Caki2 (cell line): ENCODE results near the gene RASD1. TPM values are rescaled to one million over a fixed set of nuclear protein-coding genes. Genes with fewer than 3 reads are reported as not detected.
"Not testable (repeated sequence)": the region's sequence is repeated elsewhere in the genome, so short reads cannot be mapped to it uniquely, and the experiment has no call there.

Experiments used
- DNase-seq: peaks from one replicate; pipeline ENCODE4 v3.0.0-alpha.2; 2015; ENCODE audit warnings: low read depth
- in situ Hi-C: cut with HindIII; loops from 2 replicates; pipeline ENCODE4 v1.10.0; 2016; ENCODE audit warnings: low sequenced_read_pairs, low pct_unique_long_range_greater_than_20kb, mixed read lengths
- total RNA-seq: library from RNA; depleted of rRNA; stranded (reverse); fragments of >200 nt; shearing (Covaris generic); gene quantifications from 2 replicates; pipeline ENCODE4 v1.2.3, GENCODE V29; 2014; ENCODE audit warnings: low replicate concordance

The RASD1 gene
- total RNA-seq, 1 experiment from 2014 or later, result not detected

DNA sequence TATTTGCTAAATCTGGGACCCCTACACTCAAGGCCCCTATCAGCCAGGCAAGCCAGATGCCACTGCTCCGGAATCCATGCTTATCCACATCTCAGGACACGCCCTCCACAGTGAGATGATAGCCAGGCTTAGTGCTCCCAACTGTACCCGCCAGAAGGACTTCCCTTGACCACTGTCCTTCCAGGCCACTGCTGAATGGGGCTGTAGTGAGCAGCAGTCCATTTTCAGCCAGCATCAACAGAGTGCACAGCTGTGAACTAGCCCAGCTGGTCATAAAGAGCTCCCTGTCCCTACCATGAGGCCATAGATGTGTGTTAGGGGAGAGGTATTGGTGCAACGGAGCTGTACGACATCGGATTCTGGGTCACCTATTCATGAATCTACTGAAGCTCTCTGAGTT lies 32.4 kb downstream of the RASD1 start:
- in situ Hi-C loops, result loop anchor here (10.0 kb wide), 1 partner anchor 89 kb away; no protein-coding TSS in a partner anchor
- DNase-seq, result no peak

GRCh38 chr17:17462048-17462824 lies 34.0 kb downstream of the RASD1 start:
- DNase-seq, result no peak
- in situ Hi-C loops, result loop anchor here (10.0 kb wide), 1 partner anchor 87 kb away; no protein-coding TSS in a partner anchor

DNA sequence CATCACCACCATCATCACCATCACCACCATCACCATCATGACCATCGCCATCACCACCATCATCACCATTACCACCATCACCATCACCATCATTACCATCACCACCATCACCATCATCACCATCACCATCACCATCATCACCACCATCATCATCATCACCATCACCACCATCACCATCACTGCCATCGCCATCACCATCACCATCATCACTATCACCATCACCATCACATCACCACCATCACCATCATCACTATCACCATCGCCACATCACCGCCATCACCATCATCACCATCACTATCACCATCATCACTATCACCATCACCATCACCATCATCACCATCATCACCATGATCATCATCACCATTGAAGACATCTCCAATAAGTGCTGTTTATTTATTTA lies 36.2 kb downstream of the RASD1 start:
- in situ Hi-C loops, result loop anchor here (10.0 kb wide), 1 partner anchor 85 kb away; no protein-coding TSS in a partner anchor

DNA sequence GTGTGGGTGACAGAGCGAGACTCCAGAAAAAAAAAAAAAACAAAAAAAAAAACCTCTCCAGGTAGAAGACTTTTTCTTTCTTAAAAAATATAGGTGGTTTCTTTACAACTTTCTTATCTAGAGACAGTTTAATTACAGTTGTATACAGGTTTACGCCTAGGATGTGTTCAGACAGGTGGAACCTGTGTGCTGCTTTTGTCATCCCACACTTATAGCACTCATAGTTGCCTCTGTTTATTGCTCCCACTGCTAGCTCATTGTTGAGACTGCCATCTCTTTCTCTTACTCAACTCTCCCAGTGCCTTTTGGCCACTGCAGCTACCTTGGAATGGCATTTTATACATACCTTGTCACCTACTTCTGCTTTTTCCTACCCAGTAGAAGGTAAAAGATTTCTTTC lies 38.5 kb downstream of the RASD1 start:
- DNase-seq, result no peak
- in situ Hi-C loops, result no loop called here

More for the DNA sequence above, 36.2 kb downstream of the RASD1 start:
- DNase-seq, result no peak

DNA sequence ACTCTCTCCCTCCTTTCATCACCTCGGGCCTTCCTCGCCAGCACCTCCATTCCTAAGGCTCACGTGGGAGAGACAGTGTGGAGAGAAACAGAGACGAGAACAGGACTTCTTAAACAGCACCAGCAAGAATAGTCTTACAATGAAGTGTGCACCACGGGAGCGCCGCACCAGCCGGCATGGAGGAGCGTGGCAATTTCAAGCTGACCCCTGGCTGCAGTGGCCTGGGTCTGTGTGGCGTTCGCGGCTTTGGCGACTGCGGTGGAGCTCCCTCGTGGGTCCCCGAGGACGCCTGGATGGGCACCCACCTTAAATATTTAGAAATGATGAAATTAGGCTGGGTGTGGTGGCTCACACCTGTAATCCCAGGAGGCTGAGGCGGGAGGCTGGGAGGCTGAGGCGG lies 39.9 kb downstream of the RASD1 start:
- no peak for DNase-seq
- in situ Hi-C loops, result no loop called here

- in situ Hi-C loops, result no loop called here
- no peak for DNase-seq
Observed at GRCh38 chr17:17455173-17455572, 41.0 kb downstream of the RASD1 start.

- in situ Hi-C loops, DNase-seq: not testable (repeated sequence)
Observed at GRCh38 chr17:17454700-17455099, 41.5 kb downstream of the RASD1 start.

DNA sequence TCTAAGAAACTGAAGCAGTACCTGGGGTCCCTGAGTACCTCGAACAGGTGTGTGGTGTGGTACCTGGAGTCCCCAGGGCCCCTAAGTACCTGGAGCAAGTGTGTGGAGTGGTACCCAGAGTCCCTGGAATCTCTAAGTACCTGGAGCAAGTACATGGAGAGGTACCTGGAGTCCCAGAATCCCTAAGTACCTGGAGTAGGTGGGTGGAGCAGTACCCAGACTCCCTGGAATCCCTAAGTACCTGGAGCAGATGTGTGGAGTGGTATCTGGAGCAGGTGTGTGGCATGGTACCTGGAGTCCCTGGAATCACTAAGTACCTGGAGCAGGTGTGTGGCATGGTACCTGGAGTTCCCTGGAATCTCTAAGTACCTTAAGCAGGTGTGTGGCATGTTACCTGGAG lies 41.9 kb downstream of the RASD1 start:
- in situ Hi-C loops, result no loop called here
- no peak for DNase-seq

- in situ Hi-C loops, result no loop called here
- no peak for DNase-seq
Observed at GRCh38 chr17:17453088-17453487, 43.1 kb downstream of the RASD1 start.

DNA sequence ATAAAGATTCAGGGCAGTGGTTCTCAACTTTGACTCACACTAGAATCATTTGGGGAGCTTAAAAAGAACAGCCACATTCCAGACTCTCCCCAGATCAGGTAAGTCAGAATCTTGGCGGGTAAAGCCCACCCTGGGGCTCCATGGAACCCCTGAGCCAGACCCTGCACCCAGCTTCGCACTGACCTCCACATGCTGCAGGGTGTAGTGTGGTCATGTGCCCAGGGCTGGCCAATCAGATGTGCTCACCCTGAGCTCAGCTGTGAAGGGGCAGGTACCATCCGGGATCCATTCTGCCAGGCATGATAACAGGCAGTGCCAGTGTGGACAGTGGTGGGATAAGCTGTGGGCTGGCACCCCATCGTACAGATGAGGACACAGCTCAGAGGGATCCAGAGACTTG lies 47.5 kb downstream of the RASD1 start:
- in situ Hi-C loops, result no loop called here

GRCh38 chr17:17448076-17448475 lies 48.1 kb downstream of the RASD1 start:
- DNase-seq, result peak; percentile 77
- in situ Hi-C loops, result no loop called here

More for the DNA sequence above, 47.5 kb downstream of the RASD1 start:
- no peak for DNase-seq

DNA sequence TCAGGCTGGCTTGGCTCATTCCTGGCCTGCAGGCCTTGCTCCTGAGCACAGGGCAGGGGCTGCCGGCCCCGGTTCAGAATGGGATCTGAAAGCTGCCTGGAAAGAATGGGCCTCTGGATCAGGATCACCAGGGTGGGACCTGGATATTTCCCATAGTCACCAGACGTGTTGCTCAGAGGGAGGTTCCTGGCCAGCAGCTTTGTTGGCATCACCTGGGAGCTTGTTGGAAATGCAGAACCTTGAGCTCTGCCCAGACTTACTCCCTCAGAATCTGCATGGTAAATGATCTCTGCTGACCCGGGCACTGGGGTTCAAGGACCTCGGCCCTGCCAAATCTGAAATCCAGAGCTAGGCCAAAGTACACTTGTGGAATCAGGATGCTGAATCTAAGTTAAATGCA lies 48.9 kb downstream of the RASD1 start:
- no peak for DNase-seq
- in situ Hi-C loops, result no loop called here

DNA sequence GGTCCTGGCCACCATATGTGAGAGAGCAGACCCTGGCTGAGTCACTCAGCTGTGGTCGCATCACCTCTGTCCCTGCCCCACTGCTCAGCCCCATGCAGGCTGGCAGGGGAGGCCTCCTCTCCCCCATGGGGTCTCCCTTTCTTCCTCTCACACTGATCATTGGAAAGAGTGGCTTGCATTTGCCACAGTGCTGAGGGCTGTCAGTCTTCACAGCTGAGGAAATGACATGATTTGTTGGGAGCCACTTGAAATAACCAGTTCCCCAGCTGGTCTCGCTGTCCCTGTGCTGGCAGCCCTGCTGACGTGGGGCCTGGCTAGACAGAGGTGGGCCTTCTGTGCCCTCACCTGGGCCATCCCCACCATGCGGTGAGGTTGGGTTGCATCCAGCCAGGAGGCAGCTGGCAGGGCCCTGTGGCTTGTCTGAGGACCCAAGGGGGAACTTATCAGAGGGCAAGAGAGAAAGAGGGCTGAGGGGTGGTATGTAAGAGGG lies 49.5 kb downstream of the RASD1 start:
- in situ Hi-C loops, result no loop called here
- DNase-seq, result no peak

GRCh38 chr17:17445925-17446665 lies 50.1 kb downstream of the RASD1 start:
- DNase-seq, result peak; percentile 94
- in situ Hi-C loops, result no loop called here

GRCh38 chr17:17445296-17445924 lies 50.8 kb downstream of the RASD1 start:
- DNase-seq, result no peak
- in situ Hi-C loops, result no loop called here
